HG03159 (cell line): ENCODE measurements around the gene PTGR2.
A peak's percentile ranks its signal among the peaks of the same experiment; 100 is the strongest.
"Not testable (repeated sequence)": the region's sequence is repeated elsewhere in the genome, so short reads cannot be mapped to it uniquely, and the experiment has no call there.

Experiments used
- ATAC-seq: cut with Tn5 transposase; IDR thresholded peaks from one replicate; pipeline ENCODE4 v1.9.1; 2021; ENCODE audit warnings: mild to moderate bottlenecking, moderate library complexity; ENCODE audit not compliant: unreplicated experiment

The PTGR2 gene

GRCh38 chr14:73886449-73887317 is 35.1 kb downstream of the PTGR2 start, which contains the start of gene ZNF410:
Gene ZNF410, plus strand, starts transcription at chr14:73886859. Its CDS starts 5,317 bp downstream, at chr14:73892176.
- peak; percentile 94 for ATAC-seq

GRCh38 chr14:73887318-73887616 is 35.6 kb downstream of the PTGR2 start:
- peak; percentile 3 for ATAC-seq

GRCh38 chr14:73887694-73888459 is 36.2 kb downstream of the PTGR2 start:
- ATAC-seq, result no peak

- ATAC-seq, result no peak
These were observed 36.8 kb downstream of the PTGR2 start for GRCh38 chr14:73888460-73888725.

GRCh38 chr14:73888971-73889370 is 37.3 kb downstream of the PTGR2 start:
- ATAC-seq, result no peak

GRCh38 chr14:73889376-73889775 is 37.7 kb downstream of the PTGR2 start:
- no peak for ATAC-seq

- ATAC-seq, result not testable (repeated sequence)
These were observed 42.6 kb downstream of the PTGR2 start for GRCh38 chr14:73894180-73894687.

GRCh38 chr14:73895939-73896338 is 44.3 kb downstream of the PTGR2 start:
- no peak for ATAC-seq

GRCh38 chr14:73896521-73896920 is 44.9 kb downstream of the PTGR2 start:
- no peak for ATAC-seq

GRCh38 chr14:73903028-73903427 is 51.4 kb downstream of the PTGR2 start:
- ATAC-seq, result no peak

GRCh38 chr14:73909681-73910080 is 58.0 kb downstream of the PTGR2 start:
- no peak for ATAC-seq

- ATAC-seq, result no peak
These were observed 61.6 kb downstream of the PTGR2 start for GRCh38 chr14:73913256-73913655.

GRCh38 chr14:73916324-73916723 is 64.7 kb downstream of the PTGR2 start:
- ATAC-seq, result no peak

- not testable (repeated sequence) for ATAC-seq
These were observed 67.8 kb downstream of the PTGR2 start for GRCh38 chr14:73919457-73919856.

- ATAC-seq, result no peak
These were observed 72.7 kb downstream of the PTGR2 start for GRCh38 chr14:73924337-73924736.
